Measurements from ENCODE around the gene ATG13. TPM values are rescaled to one million over a fixed set of nuclear protein-coding genes. Genes with fewer than 3 reads are reported as not detected.

ATG13 gene
- polyA plus RNA-seq, 1 donor from 2014 or later = 21.1 TPM

DNA sequence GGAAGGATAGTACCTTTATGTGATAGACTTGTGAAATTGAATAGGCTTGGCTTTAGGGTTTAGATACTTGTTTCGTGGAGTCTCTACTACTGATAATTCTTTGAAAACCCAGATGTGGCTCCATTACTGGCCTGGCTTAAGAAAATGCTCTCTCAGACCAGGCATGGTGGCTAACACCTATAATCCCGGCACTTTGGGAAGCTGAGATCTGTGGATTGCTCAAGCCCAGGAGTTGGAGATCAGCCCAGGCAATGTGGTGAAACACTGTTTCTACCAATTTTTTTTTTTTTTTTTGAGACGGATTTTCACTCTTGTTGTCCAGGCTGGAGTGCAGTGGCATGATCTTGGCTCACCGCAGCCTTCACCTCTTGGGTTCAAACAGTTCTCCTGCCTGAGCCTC is 40.9 kb downstream of the ATG13 start:
- no peak for TF ChIP-seq MXI1 (conservative IDR thresholded peaks at IDR 0.05; ENCODE audit: poor library complexity, severe bottlenecking)
- TF ChIP-seq, protein P1, sequence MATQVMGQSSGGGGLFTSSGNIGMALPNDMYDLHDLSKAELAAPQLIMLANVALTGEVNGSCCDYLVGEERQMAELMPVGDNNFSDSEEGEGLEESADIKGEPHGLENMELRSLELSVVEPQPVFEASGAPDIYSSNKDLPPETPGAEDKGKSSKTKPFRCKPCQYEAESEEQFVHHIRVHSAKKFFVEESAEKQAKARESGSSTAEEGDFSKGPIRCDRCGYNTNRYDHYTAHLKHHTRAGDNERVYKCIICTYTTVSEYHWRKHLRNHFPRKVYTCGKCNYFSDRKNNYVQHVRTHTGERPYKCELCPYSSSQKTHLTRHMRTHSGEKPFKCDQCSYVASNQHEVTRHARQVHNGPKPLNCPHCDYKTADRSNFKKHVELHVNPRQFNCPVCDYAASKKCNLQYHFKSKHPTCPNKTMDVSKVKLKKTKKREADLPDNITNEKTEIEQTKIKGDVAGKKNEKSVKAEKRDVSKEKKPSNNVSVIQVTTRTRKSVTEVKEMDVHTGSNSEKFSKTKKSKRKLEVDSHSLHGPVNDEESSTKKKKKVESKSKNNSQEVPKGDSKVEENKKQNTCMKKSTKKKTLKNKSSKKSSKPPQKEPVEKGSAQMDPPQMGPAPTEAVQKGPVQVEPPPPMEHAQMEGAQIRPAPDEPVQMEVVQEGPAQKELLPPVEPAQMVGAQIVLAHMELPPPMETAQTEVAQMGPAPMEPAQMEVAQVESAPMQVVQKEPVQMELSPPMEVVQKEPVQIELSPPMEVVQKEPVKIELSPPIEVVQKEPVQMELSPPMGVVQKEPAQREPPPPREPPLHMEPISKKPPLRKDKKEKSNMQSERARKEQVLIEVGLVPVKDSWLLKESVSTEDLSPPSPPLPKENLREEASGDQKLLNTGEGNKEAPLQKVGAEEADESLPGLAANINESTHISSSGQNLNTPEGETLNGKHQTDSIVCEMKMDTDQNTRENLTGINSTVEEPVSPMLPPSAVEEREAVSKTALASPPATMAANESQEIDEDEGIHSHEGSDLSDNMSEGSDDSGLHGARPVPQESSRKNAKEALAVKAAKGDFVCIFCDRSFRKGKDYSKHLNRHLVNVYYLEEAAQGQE (IDR thresholded peaks at IDR 0.05; ENCODE audit: borderline replicate concordance) = no peak
- no peak for TF ChIP-seq POLR2AphosphoS5 (IDR thresholded peaks at IDR 0.05)
- no peak for TF ChIP-seq RAD21 (conservative IDR thresholded peaks at IDR 0.05)
- TF ChIP-seq SMC3 (conservative IDR thresholded peaks at IDR 0.05; ENCODE audit: poor library complexity) = no peak
- no peak for TF ChIP-seq TAF1 (IDR thresholded peaks at IDR 0.05; ENCODE audit: low read depth)
- TF ChIP-seq, protein P2, sequence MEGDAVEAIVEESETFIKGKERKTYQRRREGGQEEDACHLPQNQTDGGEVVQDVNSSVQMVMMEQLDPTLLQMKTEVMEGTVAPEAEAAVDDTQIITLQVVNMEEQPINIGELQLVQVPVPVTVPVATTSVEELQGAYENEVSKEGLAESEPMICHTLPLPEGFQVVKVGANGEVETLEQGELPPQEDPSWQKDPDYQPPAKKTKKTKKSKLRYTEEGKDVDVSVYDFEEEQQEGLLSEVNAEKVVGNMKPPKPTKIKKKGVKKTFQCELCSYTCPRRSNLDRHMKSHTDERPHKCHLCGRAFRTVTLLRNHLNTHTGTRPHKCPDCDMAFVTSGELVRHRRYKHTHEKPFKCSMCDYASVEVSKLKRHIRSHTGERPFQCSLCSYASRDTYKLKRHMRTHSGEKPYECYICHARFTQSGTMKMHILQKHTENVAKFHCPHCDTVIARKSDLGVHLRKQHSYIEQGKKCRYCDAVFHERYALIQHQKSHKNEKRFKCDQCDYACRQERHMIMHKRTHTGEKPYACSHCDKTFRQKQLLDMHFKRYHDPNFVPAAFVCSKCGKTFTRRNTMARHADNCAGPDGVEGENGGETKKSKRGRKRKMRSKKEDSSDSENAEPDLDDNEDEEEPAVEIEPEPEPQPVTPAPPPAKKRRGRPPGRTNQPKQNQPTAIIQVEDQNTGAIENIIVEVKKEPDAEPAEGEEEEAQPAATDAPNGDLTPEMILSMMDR (IDR thresholded peaks at IDR 0.05; ENCODE audit: poor library complexity, severe bottlenecking) = no peak
- TF ChIP-seq EP300 (conservative IDR thresholded peaks at IDR 0.05; ENCODE audit: poor library complexity, severe bottlenecking) = no peak
- no peak for TF ChIP-seq EZH2 (IDR thresholded peaks at IDR 0.05; ENCODE audit: borderline replicate concordance, insufficient read depth, low read length, poor library complexity, severe bottlenecking)
- H3K27ac ChIP-seq (ENCODE audit: low read length) = no peak overlapping the region
- no peak overlapping the region for H3K4me2 ChIP-seq (ENCODE audit: low read length)

DNA sequence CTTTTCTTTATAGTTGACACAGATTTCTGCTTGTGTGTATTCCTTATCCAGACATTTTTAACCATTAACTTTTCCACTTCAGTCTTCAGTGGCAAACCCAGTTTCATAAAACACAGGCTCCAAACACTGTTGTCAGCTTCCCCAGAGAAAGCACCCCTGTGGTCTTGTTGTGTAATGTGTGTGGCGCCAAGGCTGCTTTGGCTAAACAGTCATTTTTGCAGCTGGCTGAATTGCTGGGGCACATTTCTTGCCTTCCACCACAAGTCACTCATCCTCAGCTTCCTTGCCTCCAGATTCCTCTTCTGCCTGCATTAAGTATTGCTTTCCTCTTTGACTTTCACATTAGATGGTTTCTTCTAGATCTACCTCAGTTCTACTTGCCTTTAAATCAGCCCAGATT is 42.6 kb downstream of the ATG13 start:
- Histone ChIP-seq H3K36me3 (ENCODE audit: insufficient read depth, low read length) (no peaks in the 10 kb centered on the region), H3K4me2 (ENCODE audit: low read length) (no peak overlapping the region), H4K20me1 (ENCODE audit: insufficient read depth) (no peaks in the 10 kb centered on the region), H2AFZ (ENCODE audit: low read depth, low read length) (no peak overlapping the region), H3K79me2 (replicated peaks; ENCODE audit: insufficient read depth, low read length) (no peaks in the 10 kb centered on the region), H3K9me2 (ENCODE audit: insufficient read depth, low read length) (no peaks in the 10 kb centered on the region), H3K9me3 (ENCODE audit: low read length) (no peaks in the 10 kb centered on the region), H3K27me3 (ENCODE audit: insufficient read depth, low read depth, low read length) (no peaks in the 10 kb centered on the region), H3K9ac (ENCODE audit: low read length) (no peak overlapping the region), H3K27ac (ENCODE audit: low read length) (no peak overlapping the region), H3F3A (ENCODE audit: insufficient read depth, low read length, poor library complexity, severe bottlenecking) (no peaks in the 10 kb centered on the region), H3K4me3 (ENCODE audit: low read length) (no peak overlapping the region)
- TF ChIP-seq EP300 (conservative IDR thresholded peaks at IDR 0.05; ENCODE audit: poor library complexity, severe bottlenecking) (no peak), MXI1 (conservative IDR thresholded peaks at IDR 0.05; ENCODE audit: poor library complexity, severe bottlenecking) (no peak), RAD21 (conservative IDR thresholded peaks at IDR 0.05) (no peak)
- TF ChIP-seq, protein P2 (IDR thresholded peaks at IDR 0.05; ENCODE audit: poor library complexity, severe bottlenecking) = no peak
- TF ChIP-seq, protein P1 (IDR thresholded peaks at IDR 0.05; ENCODE audit: borderline replicate concordance) = no peak

More for the DNA sequence above, 40.9 kb downstream of the ATG13 start:
- Histone ChIP-seq H3K9me3 (ENCODE audit: low read length) (no peaks in the 10 kb centered on the region), H3K4me3 (ENCODE audit: low read length) (no peak overlapping the region), H2AFZ (ENCODE audit: low read depth, low read length) (no peak overlapping the region), H3K9ac (ENCODE audit: low read length) (no peak overlapping the region), H3K36me3 (ENCODE audit: insufficient read depth, low read length) (no peaks in the 10 kb centered on the region), H3K27me3 (ENCODE audit: insufficient read depth, low read depth, low read length) (no peaks in the 10 kb centered on the region), H3F3A (ENCODE audit: insufficient read depth, low read length, poor library complexity, severe bottlenecking) (no peaks in the 10 kb centered on the region), H4K20me1 (ENCODE audit: insufficient read depth) (no peaks in the 10 kb centered on the region), H3K9me2 (ENCODE audit: insufficient read depth, low read length) (no peaks in the 10 kb centered on the region), H3K79me2 (replicated peaks; ENCODE audit: insufficient read depth, low read length) (no peaks in the 10 kb centered on the region)
